GM23338 (cell line): ENCODE results near the gene KRT78. TPM values are rescaled to one million over a fixed set of nuclear protein-coding genes. Genes with fewer than 3 reads are reported as not detected.

Experiments
- ATAC-seq: fragments of 200-7000 bp; cut with Tn5 transposase; 3 replicates; pipeline ENCODE4 v1.9.1; 2020
- DNase-seq: peaks from one replicate; pipeline ENCODE4 v3.0.0-alpha.2; 2015; ENCODE audit warnings: low spot score
- H2AFZ ChIP-seq: fragments of 200-600 bp; sonication (generic); 2 replicates; pipeline ENCODE4 v1.8.0; 2016; ENCODE audit warnings: antibody characterized with exemption, mild to moderate bottlenecking, moderate library complexity
- H3F3A ChIP-seq: fragments of 200-600 bp; sonication (generic); replicated peaks from 2 replicates; pipeline ENCODE4 v1.8.0; 2017; ENCODE audit warnings: antibody characterized with exemption, mixed run types, low read depth
- H3K27ac ChIP-seq: fragments of 200-600 bp; sonication (generic); 2 replicates; pipeline ENCODE4 v1.6.1; 2016; ENCODE audit warnings: low read depth
- H3K27me3 ChIP-seq: fragments of 200-600 bp; sonication (generic); 2 replicates; pipeline ENCODE4 v1.8.0; 2016; ENCODE audit warnings: mild to moderate bottlenecking, mixed run types, moderate library complexity; ENCODE audit not compliant: insufficient read depth
- H3K36me3 ChIP-seq: fragments of 200-600 bp; sonication (generic); 2 replicates; pipeline ENCODE4 v1.8.0; 2016; ENCODE audit warnings: mild to moderate bottlenecking; ENCODE audit not compliant: insufficient read depth
- H3K4me1 ChIP-seq: fragments of 200-600 bp; sonication (generic); 2 replicates; pipeline ENCODE4 v1.8.0; 2016; ENCODE audit warnings: mild to moderate bottlenecking, moderate library complexity; ENCODE audit not compliant: insufficient read depth
- H3K4me2 ChIP-seq: fragments of 200-600 bp; sonication (generic); 2 replicates; pipeline ENCODE4 v1.7.1; 2017; ENCODE audit warnings: mixed run types
- H3K4me3 ChIP-seq: fragments of 200-600 bp; sonication (generic); 2 replicates; pipeline ENCODE4 v1.6.1; 2016; ENCODE audit warnings: mixed run types
- H3K79me2 ChIP-seq: fragments of 200-600 bp; sonication (generic); replicated peaks from 2 replicates; pipeline ENCODE4 v1.8.0; 2017; ENCODE audit warnings: mild to moderate bottlenecking; ENCODE audit not compliant: insufficient read depth
- H3K9me2 ChIP-seq: fragments of 200-600 bp; sonication (generic); 2 replicates; pipeline ENCODE4 v1.8.0; 2017; ENCODE audit not compliant: insufficient read depth
- H4K20me1 ChIP-seq: fragments of 200-600 bp; sonication (generic); replicated peaks from 2 replicates; pipeline ENCODE4 v1.8.0; 2017; ENCODE audit warnings: mild to moderate bottlenecking; ENCODE audit not compliant: insufficient read depth
- H3K27ac Mint-ChIP-seq: 2 replicates; pipeline ENCODE4 v1.8.0; 2020; ENCODE audit warnings: inconsistent platforms, mild to moderate bottlenecking, moderate library complexity, mixed read lengths
- H3K27me3 Mint-ChIP-seq: 3 replicates; pipeline ENCODE4 v1.8.0; 2022; ENCODE audit warnings: low read depth, mild to moderate bottlenecking, moderate library complexity, mixed read lengths, inconsistent platforms; ENCODE audit not compliant: insufficient read depth, poor library complexity
- H3K36me3 Mint-ChIP-seq: 3 replicates; pipeline ENCODE4 v1.8.0; 2021; ENCODE audit warnings: low read depth, mild to moderate bottlenecking, inconsistent platforms, moderate library complexity, mixed read lengths
- H3K4me1 Mint-ChIP-seq: 3 replicates; pipeline ENCODE4 v1.8.0; 2020; ENCODE audit warnings: mild to moderate bottlenecking, inconsistent platforms, mixed read lengths
- H3K4me3 Mint-ChIP-seq: 3 replicates; pipeline ENCODE4 v1.8.0; 2021; ENCODE audit warnings: moderate library complexity, mild to moderate bottlenecking, inconsistent platforms, mixed read lengths
- H3K9me3 Mint-ChIP-seq: 3 replicates; pipeline ENCODE4 v1.8.0; 2020; ENCODE audit warnings: moderate library complexity, mild to moderate bottlenecking, inconsistent platforms, mixed read lengths
- CREB1 ChIP-seq: fragments of 250-450 bp; sonication (Bioruptor Pico); IDR thresholded peaks from 2 replicates; pipeline ENCODE4 v1.5.0; 2020; ENCODE audit warnings: low read depth, mild to moderate bottlenecking, moderate library complexity
- CTCF ChIP-seq, 2 experiments: fragments of 200-600 bp in 1 of 2; sonication (generic) in 1 of 2; conservative IDR thresholded peaks; 2 replicates each; pipeline versions ENCODE4 v1.5.1 to v1.6.1; 2016 to 2017; ENCODE audit warnings: antibody characterized with exemption in 2 of 2, low read depth in 2 of 2, mild to moderate bottlenecking in 2 of 2, moderate library complexity in 1 of 2
- ETS1 ChIP-seq: IDR thresholded peaks from 2 replicates; pipeline ENCODE4 v1.6.1; 2016; ENCODE audit warnings: antibody characterized with exemption
- EZH2 ChIP-seq: fragments of 200-600 bp; sonication (generic); IDR thresholded peaks from one replicate; pipeline ENCODE4 v1.8.0; 2017; ENCODE audit warnings: antibody characterized with exemption, mild to moderate bottlenecking, low read depth; ENCODE audit not compliant: unreplicated experiment
- EZH2phosphoT487 ChIP-seq: fragments of 200-600 bp; sonication (generic); IDR thresholded peaks from one replicate; pipeline ENCODE4 v1.8.1; 2018; ENCODE audit warnings: antibody characterized with exemption; ENCODE audit not compliant: unreplicated experiment
- JUNB ChIP-seq: IDR thresholded peaks from one replicate; pipeline ENCODE4 v1.6.1; 2016; ENCODE audit warnings: antibody characterized with exemption; ENCODE audit not compliant: unreplicated experiment
- NANOG ChIP-seq: IDR thresholded peaks from 2 replicates; pipeline ENCODE4 v1.6.1; 2016; ENCODE audit warnings: antibody characterized with exemption, borderline replicate concordance
- POLR2AphosphoS5 ChIP-seq: IDR thresholded peaks from 2 replicates; pipeline ENCODE4 v1.6.1; 2016; ENCODE audit warnings: antibody characterized with exemption, low read depth
- STAT1 ChIP-seq: IDR thresholded peaks from one replicate; pipeline ENCODE4 v1.6.1; 2016; ENCODE audit warnings: antibody characterized with exemption; ENCODE audit not compliant: unreplicated experiment
- ZNF114 ChIP-seq: fragments of 250-450 bp; sonication (Bioruptor Pico); IDR thresholded peaks from 2 replicates; pipeline ENCODE4 v1.5.0; 2020; ENCODE audit warnings: mild to moderate bottlenecking, moderate library complexity
- ZNF331 ChIP-seq: fragments of 250-450 bp; sonication (Bioruptor Pico); IDR thresholded peaks from 2 replicates; pipeline ENCODE4 v1.5.0; 2020; ENCODE audit warnings: low read depth, mild to moderate bottlenecking, moderate library complexity
- polyA plus RNA-seq: library from polyadenylated mRNA; unstranded; fragments of >200 nt; fragmentation: Nextera tagmentation; extraction: Ambion mirVana; gene quantifications from 2 replicates; pipeline ENCODE4 v1.2.1, GENCODE V29; 2016
- total RNA-seq: library from RNA; depleted of rRNA; stranded (reverse); fragments of >200 nt; shearing (Covaris generic); gene quantifications from 2 replicates; pipeline ENCODE4 v1.2.3, GENCODE V29; 2014
- TF ChIP-seq, protein P1 (sequence below): fragments of 250-450 bp; sonication (Bioruptor Pico); IDR thresholded peaks from 2 replicates; pipeline ENCODE4 v1.5.0; 2020; ENCODE audit warnings: mild to moderate bottlenecking, moderate library complexity
- TF ChIP-seq, protein P2 (sequence below): IDR thresholded peaks from one replicate; pipeline ENCODE4 v1.6.1; 2018; ENCODE audit warnings: antibody characterized with exemption; ENCODE audit not compliant: unreplicated experiment

Gene KRT78
- total and polyA plus RNA-seq, 2 experiments from 2014 or later, result not detected

GRCh38 chr12:52892974-52893373, 44.2 kb upstream of the KRT78 start:
- Histone ChIP-seq H3K4me1 (no peaks in the 10 kb centered on the region), H3K36me3 (peaks cover 4% of the 10 kb centered on the region; the same call in 1 of the 2 replicates), H3K4me2 (no peak overlapping the region), H3K4me3 (no peak overlapping the region), H4K20me1 (0 out of 2 replicates have a peak, but pooled peaks cover 3% of the 10 kb centered on the region), H3F3A (0 out of 2 replicates have a peak, but pooled peaks cover 3% of the 10 kb centered on the region), H3K27me3 (no peaks in the 10 kb centered on the region), H3K9me2 (no peaks in the 10 kb centered on the region), H2AFZ (no peak overlapping the region), H3K79me2 (no peaks in the 10 kb centered on the region), H3K27ac (no peak overlapping the region)
- ATAC-seq (no peak), DNase-seq (no peak)
- Mint-ChIP-seq H3K27me3 (peaks cover 9% of the 10 kb centered on the region), H3K4me1 (no peaks in the 10 kb centered on the region), H3K27ac (no peak overlapping the region), H3K9me3 (no peaks in the 10 kb centered on the region), H3K4me3 (no peak overlapping the region), H3K36me3 (peaks cover 17% of the 10 kb centered on the region)
- TF ChIP-seq, protein P1, sequence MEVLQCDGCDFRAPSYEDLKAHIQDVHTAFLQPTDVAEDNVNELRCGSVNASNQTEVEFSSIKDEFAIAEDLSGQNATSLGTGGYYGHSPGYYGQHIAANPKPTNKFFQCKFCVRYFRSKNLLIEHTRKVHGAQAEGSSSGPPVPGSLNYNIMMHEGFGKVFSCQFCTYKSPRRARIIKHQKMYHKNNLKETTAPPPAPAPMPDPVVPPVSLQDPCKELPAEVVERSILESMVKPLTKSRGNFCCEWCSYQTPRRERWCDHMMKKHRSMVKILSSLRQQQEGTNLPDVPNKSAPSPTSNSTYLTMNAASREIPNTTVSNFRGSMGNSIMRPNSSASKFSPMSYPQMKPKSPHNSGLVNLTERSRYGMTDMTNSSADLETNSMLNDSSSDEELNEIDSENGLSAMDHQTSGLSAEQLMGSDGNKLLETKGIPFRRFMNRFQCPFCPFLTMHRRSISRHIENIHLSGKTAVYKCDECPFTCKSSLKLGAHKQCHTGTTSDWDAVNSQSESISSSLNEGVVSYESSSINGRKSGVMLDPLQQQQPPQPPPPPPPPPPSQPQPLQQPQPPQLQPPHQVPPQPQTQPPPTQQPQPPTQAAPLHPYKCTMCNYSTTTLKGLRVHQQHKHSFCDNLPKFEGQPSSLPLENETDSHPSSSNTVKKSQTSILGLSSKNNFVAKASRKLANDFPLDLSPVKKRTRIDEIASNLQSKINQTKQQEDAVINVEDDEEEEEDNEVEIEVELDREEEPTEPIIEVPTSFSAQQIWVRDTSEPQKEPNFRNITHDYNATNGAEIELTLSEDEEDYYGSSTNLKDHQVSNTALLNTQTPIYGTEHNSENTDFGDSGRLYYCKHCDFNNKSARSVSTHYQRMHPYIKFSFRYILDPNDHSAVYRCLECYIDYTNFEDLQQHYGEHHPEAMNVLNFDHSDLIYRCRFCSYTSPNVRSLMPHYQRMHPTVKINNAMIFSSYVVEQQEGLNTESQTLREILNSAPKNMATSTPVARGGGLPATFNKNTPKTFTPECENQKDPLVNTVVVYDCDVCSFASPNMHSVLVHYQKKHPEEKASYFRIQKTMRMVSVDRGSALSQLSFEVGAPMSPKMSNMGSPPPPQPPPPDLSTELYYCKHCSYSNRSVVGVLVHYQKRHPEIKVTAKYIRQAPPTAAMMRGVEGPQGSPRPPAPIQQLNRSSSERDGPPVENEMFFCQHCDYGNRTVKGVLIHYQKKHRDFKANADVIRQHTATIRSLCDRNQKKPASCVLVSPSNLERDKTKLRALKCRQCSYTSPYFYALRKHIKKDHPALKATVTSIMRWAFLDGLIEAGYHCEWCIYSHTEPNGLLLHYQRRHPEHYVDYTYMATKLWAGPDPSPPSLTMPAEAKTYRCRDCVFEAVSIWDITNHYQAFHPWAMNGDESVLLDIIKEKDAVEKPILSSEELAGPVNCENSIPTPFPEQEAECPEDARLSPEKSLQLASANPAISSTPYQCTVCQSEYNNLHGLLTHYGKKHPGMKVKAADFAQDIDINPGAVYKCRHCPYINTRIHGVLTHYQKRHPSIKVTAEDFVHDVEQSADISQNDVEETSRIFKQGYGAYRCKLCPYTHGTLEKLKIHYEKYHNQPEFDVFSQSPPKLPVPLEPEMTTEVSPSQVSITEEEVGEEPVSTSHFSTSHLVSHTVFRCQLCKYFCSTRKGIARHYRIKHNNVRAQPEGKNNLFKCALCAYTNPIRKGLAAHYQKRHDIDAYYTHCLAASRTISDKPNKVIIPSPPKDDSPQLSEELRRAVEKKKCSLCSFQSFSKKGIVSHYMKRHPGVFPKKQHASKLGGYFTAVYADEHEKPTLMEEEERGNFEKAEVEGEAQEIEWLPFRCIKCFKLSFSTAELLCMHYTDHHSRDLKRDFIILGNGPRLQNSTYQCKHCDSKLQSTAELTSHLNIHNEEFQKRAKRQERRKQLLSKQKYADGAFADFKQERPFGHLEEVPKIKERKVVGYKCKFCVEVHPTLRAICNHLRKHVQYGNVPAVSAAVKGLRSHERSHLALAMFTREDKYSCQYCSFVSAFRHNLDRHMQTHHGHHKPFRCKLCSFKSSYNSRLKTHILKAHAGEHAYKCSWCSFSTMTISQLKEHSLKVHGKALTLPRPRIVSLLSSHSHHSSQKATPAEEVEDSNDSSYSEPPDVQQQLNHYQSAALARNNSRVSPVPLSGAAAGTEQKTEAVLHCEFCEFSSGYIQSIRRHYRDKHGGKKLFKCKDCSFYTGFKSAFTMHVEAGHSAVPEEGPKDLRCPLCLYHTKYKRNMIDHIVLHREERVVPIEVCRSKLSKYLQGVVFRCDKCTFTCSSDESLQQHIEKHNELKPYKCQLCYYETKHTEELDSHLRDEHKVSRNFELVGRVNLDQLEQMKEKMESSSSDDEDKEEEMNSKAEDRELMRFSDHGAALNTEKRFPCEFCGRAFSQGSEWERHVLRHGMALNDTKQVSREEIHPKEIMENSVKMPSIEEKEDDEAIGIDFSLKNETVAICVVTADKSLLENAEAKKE, result no peak
- TF ChIP-seq EZH2 (no peak), ETS1 (no peak), CTCF (conservative IDR thresholded peaks at IDR 0.05; ENCODE audit: low read depth in 2 of 2) (no peak), POLR2AphosphoS5 (no peak), JUNB (no peak), CREB1 (CRISPR knock-in tag) (no peak), NANOG (no peak), ZNF114 (CRISPR knock-in tag) (no peak), STAT1 (no peak), ZNF331 (CRISPR knock-in tag) (no peak), EZH2phosphoT487 (no peak)
- TF ChIP-seq, protein P2, sequence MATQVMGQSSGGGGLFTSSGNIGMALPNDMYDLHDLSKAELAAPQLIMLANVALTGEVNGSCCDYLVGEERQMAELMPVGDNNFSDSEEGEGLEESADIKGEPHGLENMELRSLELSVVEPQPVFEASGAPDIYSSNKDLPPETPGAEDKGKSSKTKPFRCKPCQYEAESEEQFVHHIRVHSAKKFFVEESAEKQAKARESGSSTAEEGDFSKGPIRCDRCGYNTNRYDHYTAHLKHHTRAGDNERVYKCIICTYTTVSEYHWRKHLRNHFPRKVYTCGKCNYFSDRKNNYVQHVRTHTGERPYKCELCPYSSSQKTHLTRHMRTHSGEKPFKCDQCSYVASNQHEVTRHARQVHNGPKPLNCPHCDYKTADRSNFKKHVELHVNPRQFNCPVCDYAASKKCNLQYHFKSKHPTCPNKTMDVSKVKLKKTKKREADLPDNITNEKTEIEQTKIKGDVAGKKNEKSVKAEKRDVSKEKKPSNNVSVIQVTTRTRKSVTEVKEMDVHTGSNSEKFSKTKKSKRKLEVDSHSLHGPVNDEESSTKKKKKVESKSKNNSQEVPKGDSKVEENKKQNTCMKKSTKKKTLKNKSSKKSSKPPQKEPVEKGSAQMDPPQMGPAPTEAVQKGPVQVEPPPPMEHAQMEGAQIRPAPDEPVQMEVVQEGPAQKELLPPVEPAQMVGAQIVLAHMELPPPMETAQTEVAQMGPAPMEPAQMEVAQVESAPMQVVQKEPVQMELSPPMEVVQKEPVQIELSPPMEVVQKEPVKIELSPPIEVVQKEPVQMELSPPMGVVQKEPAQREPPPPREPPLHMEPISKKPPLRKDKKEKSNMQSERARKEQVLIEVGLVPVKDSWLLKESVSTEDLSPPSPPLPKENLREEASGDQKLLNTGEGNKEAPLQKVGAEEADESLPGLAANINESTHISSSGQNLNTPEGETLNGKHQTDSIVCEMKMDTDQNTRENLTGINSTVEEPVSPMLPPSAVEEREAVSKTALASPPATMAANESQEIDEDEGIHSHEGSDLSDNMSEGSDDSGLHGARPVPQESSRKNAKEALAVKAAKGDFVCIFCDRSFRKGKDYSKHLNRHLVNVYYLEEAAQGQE, result no peak
